HCT116 (cell line): Measurements from ENCODE around the gene CDK2. TPM values are rescaled to one million over a fixed set of nuclear protein-coding genes. Genes with fewer than 3 reads are reported as not detected.

ENCODE experiments used
- ATAC-seq: fragments of 200-7000 bp; cut with Tn5 transposase; 2 replicates; pipeline ENCODE4 v1.9.1; 2020; ENCODE audit warnings: mild to moderate bottlenecking, moderate library complexity
- BruUV-seq: library from RNA; stranded (reverse); fragments of 400-500 nt; replicated peaks from 2 replicates; lab custom pipeline; 2021; lab: Mats Ljungman, UMichigan
- CTCF ChIA-PET: fragments of 300-600 bp; sonication (Branson Sonifier 250); formaldehyde crosslinking; loops from one replicate; lab custom pipeline; 2021; ENCODE audit warnings: antibody characterized with exemption; lab: Charles Lee
- POLR2A ChIA-PET: fragments of 300-600, 350-600 bp; sonication (Branson Sonifier 250); formaldehyde crosslinking; loops from one replicate; lab custom pipeline; 2021; ENCODE audit warnings: antibody characterized with exemption; lab: Charles Lee
- RAD21 ChIA-PET, 2 experiments: fragments of 300-600 bp; sonication (Branson Sonifier 250); formaldehyde crosslinking; loops; one replicate each; lab custom pipeline; 2023; ENCODE audit warnings: low total read pairs in 2 of 2; ENCODE audit not compliant: uncharacterized antibody in 2 of 2, unreplicated experiment in 2 of 2, low non-redundant PET in 1 of 2; lab: Charles Lee
- DNase-seq: peaks from one replicate; pipeline ENCODE4 v3.0.0-alpha.2; 2010; ENCODE audit warnings: low read depth, low spot score
- H2AFZ ChIP-seq: fragments of 200-600 bp; shearing (Covaris generic), sonication (generic); 2 replicates; pipeline ENCODE4 v1.6.1; 2017; ENCODE audit warnings: low read depth, mixed run types, mixed read lengths, antibody characterized with exemption, low read length; ENCODE audit not compliant: poor library complexity, severe bottlenecking
- H3K27ac ChIP-seq: 2 replicates; pipeline ENCODE4 v1.5.1; 2012; ENCODE audit warnings: low read depth, low read length
- H3K27me3 ChIP-seq: fragments of 200-600 bp; sonication (generic); 2 replicates; pipeline ENCODE4 v1.6.1; 2016; ENCODE audit warnings: mixed run types, low read length, mixed read lengths; ENCODE audit not compliant: insufficient read depth
- H3K36me3 ChIP-seq, 2 experiments: fragments of 200-500 bp in 1 of 2; fragments of 200-600 bp in 1 of 2; sonication (Bioruptor generic) in 1 of 2; sonication (generic) in 1 of 2; 2 replicates each; pipeline versions ENCODE4 v1.5.1 to v1.6.1; 2014 to 2016; ENCODE audit warnings: low read length in 2 of 2, inconsistent platforms in 1 of 2, mixed read lengths in 1 of 2, mixed run types in 1 of 2; ENCODE audit not compliant: insufficient read depth in 2 of 2, control insufficient read depth in 1 of 2
- H3K4me1 ChIP-seq, 2 experiments: fragments of 200-600 bp in 1 of 2; sonication (generic) in 1 of 2; 2 replicates each; pipeline versions ENCODE4 v1.5.1 to v1.6.1; 2012 to 2017; ENCODE audit warnings: low read length in 2 of 2, inconsistent platforms in 1 of 2, mild to moderate bottlenecking in 1 of 2, mixed read lengths in 1 of 2, mixed run types in 1 of 2, moderate library complexity in 1 of 2; ENCODE audit not compliant: insufficient read depth in 2 of 2, control insufficient read depth in 1 of 2
- H3K4me2 ChIP-seq: fragments of 200-600 bp; sonication (generic); 2 replicates; pipeline ENCODE4 v1.6.1; 2017; ENCODE audit warnings: mixed run types, low read length, mixed read lengths
- H3K4me3 ChIP-seq, 2 experiments: fragments of 200-600 bp in 1 of 2; sonication (generic) in 1 of 2; replicated peaks in 1 of 2; 2 replicates each; pipeline ENCODE4 v1.5.1; 2011 to 2016; ENCODE audit warnings: low read length in 2 of 2, control low read depth in 1 of 2, low read depth in 1 of 2, mild to moderate bottlenecking in 1 of 2, mixed read lengths in 1 of 2, mixed run types in 1 of 2
- H3K79me2 ChIP-seq: fragments of 200-600 bp; sonication (generic); 2 replicates; pipeline ENCODE4 v1.6.1; 2017; ENCODE audit warnings: mild to moderate bottlenecking, mixed run types, low read length, moderate library complexity, mixed read lengths; ENCODE audit not compliant: insufficient read depth
- H3K9ac ChIP-seq: fragments of 200-600 bp; sonication (generic); 2 replicates; pipeline ENCODE4 v1.6.1; 2016; ENCODE audit warnings: low read length, mixed read lengths
- H3K9me2 ChIP-seq: fragments of 200-600 bp; sonication (generic), shearing (Covaris generic); 2 replicates; pipeline ENCODE4 v1.6.1; 2017; ENCODE audit warnings: mixed run types, mild to moderate bottlenecking, moderate library complexity; ENCODE audit not compliant: insufficient read depth
- H3K9me3 ChIP-seq, 2 experiments: fragments of 200-500 bp in 1 of 2; fragments of 200-600 bp in 1 of 2; sonication (Bioruptor generic) in 1 of 2; sonication (generic) in 1 of 2; 2 replicates each; pipeline ENCODE4 v1.6.1; 2014 to 2017; ENCODE audit warnings: low read length in 2 of 2, mixed read lengths in 2 of 2, inconsistent platforms in 1 of 2, low read depth in 1 of 2, mild to moderate bottlenecking in 1 of 2, mixed run types in 1 of 2, moderate library complexity in 1 of 2; ENCODE audit not compliant: control insufficient read depth in 1 of 2, insufficient read depth in 1 of 2
- H4K20me1 ChIP-seq: fragments of 200-600 bp; sonication (generic), shearing (Covaris generic); 2 replicates; pipeline ENCODE4 v1.6.1; 2017; ENCODE audit warnings: mixed run types, mild to moderate bottlenecking, moderate library complexity; ENCODE audit not compliant: insufficient read depth
- CEBPB ChIP-seq: IDR thresholded peaks from 2 replicates; pipeline ENCODE4 v1.6.1; 2012; ENCODE audit warnings: low read depth
- EGR1 ChIP-seq: IDR thresholded peaks from 2 replicates; pipeline ENCODE4 v1.6.1; 2012; ENCODE audit warnings: low read depth
- EZH2 ChIP-seq: fragments of 200-600 bp; sonication (generic); IDR thresholded peaks from 2 replicates; pipeline ENCODE4 v1.6.1; 2017; ENCODE audit warnings: antibody characterized with exemption, mixed run types
- EZH2phosphoT487 ChIP-seq: fragments of 200-600 bp; IDR thresholded peaks from 2 replicates; pipeline ENCODE4 v1.6.1; 2018; ENCODE audit warnings: antibody characterized with exemption, borderline replicate concordance
- RAD21 ChIP-seq: IDR thresholded peaks from 2 replicates; pipeline ENCODE4 v1.6.1; 2012; ENCODE audit warnings: low read depth, mild to moderate bottlenecking
- SIN3A ChIP-seq: IDR thresholded peaks from 2 replicates; pipeline ENCODE4 v1.6.1; 2012; ENCODE audit warnings: low read depth
- SRF ChIP-seq: IDR thresholded peaks from 2 replicates; pipeline ENCODE4 v1.6.1; 2012; ENCODE audit warnings: low read depth
- TCF7L2 ChIP-seq: IDR thresholded peaks from 2 replicates; pipeline ENCODE4 v1.7.0; 2011; ENCODE audit warnings: borderline replicate concordance, inconsistent platforms; ENCODE audit not compliant: insufficient read depth, insufficient read length; ENCODE audit errors: extremely low read depth
- YY1 ChIP-seq: IDR thresholded peaks from 2 replicates; pipeline ENCODE4 v1.6.1; 2011; ENCODE audit warnings: low read length, low read depth, moderate library complexity, mild to moderate bottlenecking; ENCODE audit not compliant: insufficient replicate concordance; ENCODE audit errors: extremely low read depth
- ZFX ChIP-seq: fragments of 450-650 bp; IDR thresholded peaks from 2 replicates; pipeline ENCODE4 v1.6.1; 2017
- intact Hi-C: fragments of 100-400 bp; cut with micrococcal nuclease; formaldehyde crosslinking; loops from 2 replicates; pipeline ENCODE4 v1.10.0; 2022
- total RNA-seq: library from RNA; stranded (reverse); gene quantifications from one replicate; pipeline ENCODE4 v1.2.1, GENCODE V29; 2021; ENCODE audit not compliant: unreplicated experiment
- TF ChIP-seq, protein P1 (sequence below): IDR thresholded peaks from 2 replicates; pipeline ENCODE4 v1.6.1; 2011; ENCODE audit warnings: mild to moderate bottlenecking, low read length, moderate library complexity; ENCODE audit not compliant: insufficient replicate concordance; ENCODE audit errors: extremely low read depth
- TF ChIP-seq, protein P2 (sequence below), 3 experiments: fragments of 200-600 bp in 1 of 3; sonication (generic) in 1 of 3; IDR thresholded peaks in 2 of 3; conservative IDR thresholded peaks in 1 of 3; 2 replicates each; pipeline ENCODE4 v1.5.1; 2012 to 2017; ENCODE audit warnings: low read depth in 2 of 3, low read length in 2 of 3, antibody characterized with exemption in 1 of 3, borderline replicate concordance in 1 of 3, control low read depth in 1 of 3, mild to moderate bottlenecking in 1 of 3, mixed read lengths in 1 of 3, mixed run types in 1 of 3, moderate library complexity in 1 of 3; ENCODE audit not compliant: insufficient read depth in 1 of 3
- TF ChIP-seq, protein P3 (sequence below): IDR thresholded peaks from 2 replicates; pipeline ENCODE4 v1.6.1; 2012
- TF ChIP-seq, protein P4 (sequence below): IDR thresholded peaks from 2 replicates; pipeline ENCODE4 v1.6.1; 2012; ENCODE audit warnings: low read depth

CDK2 gene
- total RNA-seq, 1 experiment from 2014 or later: 90.9 TPM

DNA sequence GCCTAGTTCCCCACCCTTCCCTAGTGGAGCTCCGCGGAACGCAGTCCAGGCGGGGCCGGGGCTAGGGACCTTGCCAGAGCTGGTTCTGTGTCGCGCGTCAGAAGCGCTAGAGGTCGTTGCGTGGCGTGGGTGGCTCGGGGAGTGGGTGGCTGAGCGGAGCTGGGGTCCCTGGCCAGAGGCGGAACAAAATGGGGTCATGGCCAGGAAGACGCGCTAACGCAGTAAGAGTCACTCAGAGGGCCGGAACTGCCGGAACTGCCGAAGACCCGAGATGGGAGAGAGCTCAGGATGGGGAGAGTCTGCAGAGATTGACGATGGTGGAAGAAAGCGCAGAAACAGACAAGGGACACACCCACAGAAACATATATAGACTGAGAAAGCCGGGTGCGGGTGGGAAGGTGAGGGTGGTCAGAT is 30.9 kb upstream of the CDK2 start:
- Histone ChIP-seq H4K20me1 (no peaks in the 10 kb centered on the region), H3K36me3 (no peaks in the 10 kb centered on the region), H3K9me3 (no peaks in the 10 kb centered on the region), H3K4me1 (peaks cover 17 to 57% of the 10 kb centered on the region in 2 experiments), H2AFZ (no peak overlapping the region), H3K27ac (no peak overlapping the region), H3K4me3 (no peak overlapping the region), H3K79me2 (no peaks in the 10 kb centered on the region), H3K4me2 (no peak overlapping the region), H3K9ac (no peak overlapping the region), H3K27me3 (no peaks in the 10 kb centered on the region), H3K9me2 (no peaks in the 10 kb centered on the region)
- DNase-seq: no peak
- TF ChIP-seq, protein P1, sequence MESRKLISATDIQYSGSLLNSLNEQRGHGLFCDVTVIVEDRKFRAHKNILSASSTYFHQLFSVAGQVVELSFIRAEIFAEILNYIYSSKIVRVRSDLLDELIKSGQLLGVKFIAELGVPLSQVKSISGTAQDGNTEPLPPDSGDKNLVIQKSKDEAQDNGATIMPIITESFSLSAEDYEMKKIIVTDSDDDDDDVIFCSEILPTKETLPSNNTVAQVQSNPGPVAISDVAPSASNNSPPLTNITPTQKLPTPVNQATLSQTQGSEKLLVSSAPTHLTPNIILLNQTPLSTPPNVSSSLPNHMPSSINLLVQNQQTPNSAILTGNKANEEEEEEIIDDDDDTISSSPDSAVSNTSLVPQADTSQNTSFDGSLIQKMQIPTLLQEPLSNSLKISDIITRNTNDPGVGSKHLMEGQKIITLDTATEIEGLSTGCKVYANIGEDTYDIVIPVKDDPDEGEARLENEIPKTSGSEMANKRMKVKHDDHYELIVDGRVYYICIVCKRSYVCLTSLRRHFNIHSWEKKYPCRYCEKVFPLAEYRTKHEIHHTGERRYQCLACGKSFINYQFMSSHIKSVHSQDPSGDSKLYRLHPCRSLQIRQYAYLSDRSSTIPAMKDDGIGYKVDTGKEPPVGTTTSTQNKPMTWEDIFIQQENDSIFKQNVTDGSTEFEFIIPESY: no peak
- TF ChIP-seq, protein P2, sequence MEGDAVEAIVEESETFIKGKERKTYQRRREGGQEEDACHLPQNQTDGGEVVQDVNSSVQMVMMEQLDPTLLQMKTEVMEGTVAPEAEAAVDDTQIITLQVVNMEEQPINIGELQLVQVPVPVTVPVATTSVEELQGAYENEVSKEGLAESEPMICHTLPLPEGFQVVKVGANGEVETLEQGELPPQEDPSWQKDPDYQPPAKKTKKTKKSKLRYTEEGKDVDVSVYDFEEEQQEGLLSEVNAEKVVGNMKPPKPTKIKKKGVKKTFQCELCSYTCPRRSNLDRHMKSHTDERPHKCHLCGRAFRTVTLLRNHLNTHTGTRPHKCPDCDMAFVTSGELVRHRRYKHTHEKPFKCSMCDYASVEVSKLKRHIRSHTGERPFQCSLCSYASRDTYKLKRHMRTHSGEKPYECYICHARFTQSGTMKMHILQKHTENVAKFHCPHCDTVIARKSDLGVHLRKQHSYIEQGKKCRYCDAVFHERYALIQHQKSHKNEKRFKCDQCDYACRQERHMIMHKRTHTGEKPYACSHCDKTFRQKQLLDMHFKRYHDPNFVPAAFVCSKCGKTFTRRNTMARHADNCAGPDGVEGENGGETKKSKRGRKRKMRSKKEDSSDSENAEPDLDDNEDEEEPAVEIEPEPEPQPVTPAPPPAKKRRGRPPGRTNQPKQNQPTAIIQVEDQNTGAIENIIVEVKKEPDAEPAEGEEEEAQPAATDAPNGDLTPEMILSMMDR (IDR thresholded peaks at IDR 0.05 in 2 of 3, conservative IDR thresholded peaks at IDR 0.05 in 1 of 3; ENCODE audit: borderline replicate concordance in 1 of 3, insufficient read depth in 1 of 3, low read depth in 2 of 3, low read length in 2 of 3): no peak
- TF ChIP-seq CEBPB: no peak
- no peak for TF ChIP-seq YY1
- TF ChIP-seq SRF: no peak
- TF ChIP-seq, protein P3, sequence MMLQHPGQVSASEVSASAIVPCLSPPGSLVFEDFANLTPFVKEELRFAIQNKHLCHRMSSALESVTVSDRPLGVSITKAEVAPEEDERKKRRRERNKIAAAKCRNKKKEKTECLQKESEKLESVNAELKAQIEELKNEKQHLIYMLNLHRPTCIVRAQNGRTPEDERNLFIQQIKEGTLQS: no peak
- TF ChIP-seq ZFX: no peak
- TF ChIP-seq, protein P4, sequence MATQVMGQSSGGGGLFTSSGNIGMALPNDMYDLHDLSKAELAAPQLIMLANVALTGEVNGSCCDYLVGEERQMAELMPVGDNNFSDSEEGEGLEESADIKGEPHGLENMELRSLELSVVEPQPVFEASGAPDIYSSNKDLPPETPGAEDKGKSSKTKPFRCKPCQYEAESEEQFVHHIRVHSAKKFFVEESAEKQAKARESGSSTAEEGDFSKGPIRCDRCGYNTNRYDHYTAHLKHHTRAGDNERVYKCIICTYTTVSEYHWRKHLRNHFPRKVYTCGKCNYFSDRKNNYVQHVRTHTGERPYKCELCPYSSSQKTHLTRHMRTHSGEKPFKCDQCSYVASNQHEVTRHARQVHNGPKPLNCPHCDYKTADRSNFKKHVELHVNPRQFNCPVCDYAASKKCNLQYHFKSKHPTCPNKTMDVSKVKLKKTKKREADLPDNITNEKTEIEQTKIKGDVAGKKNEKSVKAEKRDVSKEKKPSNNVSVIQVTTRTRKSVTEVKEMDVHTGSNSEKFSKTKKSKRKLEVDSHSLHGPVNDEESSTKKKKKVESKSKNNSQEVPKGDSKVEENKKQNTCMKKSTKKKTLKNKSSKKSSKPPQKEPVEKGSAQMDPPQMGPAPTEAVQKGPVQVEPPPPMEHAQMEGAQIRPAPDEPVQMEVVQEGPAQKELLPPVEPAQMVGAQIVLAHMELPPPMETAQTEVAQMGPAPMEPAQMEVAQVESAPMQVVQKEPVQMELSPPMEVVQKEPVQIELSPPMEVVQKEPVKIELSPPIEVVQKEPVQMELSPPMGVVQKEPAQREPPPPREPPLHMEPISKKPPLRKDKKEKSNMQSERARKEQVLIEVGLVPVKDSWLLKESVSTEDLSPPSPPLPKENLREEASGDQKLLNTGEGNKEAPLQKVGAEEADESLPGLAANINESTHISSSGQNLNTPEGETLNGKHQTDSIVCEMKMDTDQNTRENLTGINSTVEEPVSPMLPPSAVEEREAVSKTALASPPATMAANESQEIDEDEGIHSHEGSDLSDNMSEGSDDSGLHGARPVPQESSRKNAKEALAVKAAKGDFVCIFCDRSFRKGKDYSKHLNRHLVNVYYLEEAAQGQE: no peak
- TF ChIP-seq EZH2: no peak
- no peak for TF ChIP-seq EZH2phosphoT487
- TF ChIP-seq SIN3A: no peak
- no peak for TF ChIP-seq RAD21
- TF ChIP-seq TCF7L2: no peak
- no peak for TF ChIP-seq EGR1
- no TSS peak for BruUV-seq
- no peak for ATAC-seq
- CTCF ChIA-PET: no interaction called here
- POLR2A ChIA-PET: interaction anchor here (0.6 kb wide), 1 partner anchor 128 kb away, joined by 4 read pairs; no protein-coding TSS in a partner anchor
- RAD21 ChIA-PET: no interaction called here
- intact Hi-C loops: no loop called here
